ENCODE measurements around the gene RSPRY1. TPM values are rescaled to one million over a fixed set of nuclear protein-coding genes. Genes with fewer than 3 reads are reported as not detected.
A peak's percentile ranks its signal among the peaks of the same experiment; 100 is the strongest.
"Not testable (repeated sequence)": the region's sequence is repeated elsewhere in the genome, so short reads cannot be mapped to it uniquely, and the experiment has no call there.

RSPRY1 gene
- total RNA-seq, 1 donor from 2014 or later, result 14.0 TPM

DNA sequence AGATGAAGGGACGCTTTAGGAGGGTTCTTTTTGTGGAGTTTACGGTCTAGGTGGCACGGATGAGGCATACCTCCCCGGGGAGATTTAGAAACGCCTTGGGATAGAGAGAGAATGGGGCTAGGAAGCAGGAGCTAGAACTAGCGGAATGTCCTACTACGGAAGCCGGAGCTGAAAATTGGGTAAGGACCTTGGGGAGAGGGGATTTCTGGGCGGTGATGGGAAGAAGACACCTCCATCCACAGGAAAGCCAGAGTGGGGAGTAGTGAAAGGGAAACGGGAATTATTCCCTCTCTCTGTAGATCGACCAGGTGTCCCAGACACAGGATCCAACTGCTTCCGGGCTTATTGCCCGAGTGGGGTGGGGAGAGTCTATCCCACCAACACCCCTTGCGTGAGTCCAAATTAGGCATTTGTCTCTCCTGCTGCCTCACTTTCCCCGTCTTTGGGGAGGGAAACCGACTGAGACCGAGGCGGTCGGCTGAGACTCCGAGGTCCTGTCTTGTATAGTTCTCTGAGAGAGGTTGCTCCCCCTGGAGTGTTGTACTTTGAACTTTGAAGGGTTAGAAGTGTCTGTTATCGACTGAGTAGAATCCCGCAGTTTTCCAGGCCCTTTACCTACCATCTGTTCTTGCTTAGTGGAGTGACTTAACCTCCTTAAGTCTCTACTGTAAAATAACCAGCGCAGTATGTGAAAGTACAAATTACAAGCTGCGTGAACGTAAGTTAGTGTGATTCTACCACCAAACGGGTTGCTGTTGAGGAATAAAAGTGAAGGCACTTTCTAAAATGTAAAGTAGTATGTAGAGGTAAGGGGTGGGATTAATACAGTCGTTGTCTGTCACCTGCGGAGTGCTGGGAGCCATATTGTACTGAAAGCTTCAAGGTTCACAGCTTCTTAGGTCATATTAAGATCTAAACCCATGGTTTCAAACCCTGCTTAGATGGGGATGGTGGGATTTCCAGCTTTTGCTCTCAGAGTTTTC is 1.0 kb downstream of the RSPRY1 start:
- TF ChIP-seq, protein P1, sequence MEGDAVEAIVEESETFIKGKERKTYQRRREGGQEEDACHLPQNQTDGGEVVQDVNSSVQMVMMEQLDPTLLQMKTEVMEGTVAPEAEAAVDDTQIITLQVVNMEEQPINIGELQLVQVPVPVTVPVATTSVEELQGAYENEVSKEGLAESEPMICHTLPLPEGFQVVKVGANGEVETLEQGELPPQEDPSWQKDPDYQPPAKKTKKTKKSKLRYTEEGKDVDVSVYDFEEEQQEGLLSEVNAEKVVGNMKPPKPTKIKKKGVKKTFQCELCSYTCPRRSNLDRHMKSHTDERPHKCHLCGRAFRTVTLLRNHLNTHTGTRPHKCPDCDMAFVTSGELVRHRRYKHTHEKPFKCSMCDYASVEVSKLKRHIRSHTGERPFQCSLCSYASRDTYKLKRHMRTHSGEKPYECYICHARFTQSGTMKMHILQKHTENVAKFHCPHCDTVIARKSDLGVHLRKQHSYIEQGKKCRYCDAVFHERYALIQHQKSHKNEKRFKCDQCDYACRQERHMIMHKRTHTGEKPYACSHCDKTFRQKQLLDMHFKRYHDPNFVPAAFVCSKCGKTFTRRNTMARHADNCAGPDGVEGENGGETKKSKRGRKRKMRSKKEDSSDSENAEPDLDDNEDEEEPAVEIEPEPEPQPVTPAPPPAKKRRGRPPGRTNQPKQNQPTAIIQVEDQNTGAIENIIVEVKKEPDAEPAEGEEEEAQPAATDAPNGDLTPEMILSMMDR (IDR thresholded peaks at IDR 0.05; ENCODE audit: borderline replicate concordance), result no peak
- Histone ChIP-seq H3K27ac (replicated peaks) (peak overlapping the region; percentile 95), H3K4me3 (peak overlapping the region; percentile 97), H3K36me3 (no peaks in the 10 kb centered on the region), H3K27me3 (ENCODE audit: low read depth) (no peaks in the 10 kb centered on the region), H3K4me1 (peaks cover 73% of the 10 kb centered on the region), H3K9me3 (replicated peaks) (no peaks in the 10 kb centered on the region)
- intact Hi-C loops (cut with micrococcal nuclease), result no loop called here
- DNase-seq, result no peak

DNA sequence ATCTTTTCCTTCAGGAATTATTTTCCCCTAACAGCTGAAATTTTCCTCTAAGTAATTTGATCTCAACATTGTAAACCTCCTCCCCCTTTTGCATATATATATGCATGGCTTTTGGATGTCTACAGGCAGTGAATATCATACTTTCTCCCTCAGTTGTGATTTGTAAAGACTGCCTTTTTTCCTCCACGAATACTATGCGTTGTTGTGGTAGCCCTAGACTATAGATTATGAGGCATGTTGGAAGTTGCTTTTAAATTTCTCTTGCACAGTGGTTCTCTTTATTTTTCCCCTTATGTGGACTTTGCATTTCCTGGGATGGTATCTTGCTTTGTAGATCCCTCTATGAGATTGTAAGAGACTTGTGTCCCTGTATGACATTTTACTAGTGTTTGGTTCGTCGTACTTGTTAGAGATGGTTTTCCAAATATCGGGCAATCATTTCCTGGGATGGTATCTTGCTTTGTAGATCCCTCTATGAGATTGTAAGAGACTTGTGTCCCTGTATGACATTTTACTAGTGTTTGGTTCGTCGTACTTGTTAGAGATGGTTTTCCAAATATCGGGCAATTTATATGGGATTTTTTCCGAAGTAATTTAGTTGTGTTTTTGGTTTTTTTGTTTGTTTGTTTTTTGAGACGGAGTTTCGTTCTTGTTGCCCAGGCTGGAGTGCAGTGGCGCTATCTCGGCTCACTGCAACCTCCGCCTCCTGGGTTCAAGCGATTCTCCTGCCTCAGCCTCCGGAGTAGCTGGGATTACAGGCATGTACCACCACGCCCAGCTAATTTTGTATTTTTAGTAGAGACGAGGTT is 2.0 kb downstream of the RSPRY1 start:
- Histone ChIP-seq H3K27ac (replicated peaks) (peak overlapping the region; percentile 95), H3K4me1 (peaks cover 82% of the 10 kb centered on the region), H3K4me3 (peak overlapping the region; percentile 97)
- H3K27me3 ChIP-seq (ENCODE audit: low read depth); H3K36me3 ChIP-seq; intact Hi-C loops (cut with micrococcal nuclease); DNase-seq; H3K9me3 ChIP-seq (replicated peaks): not testable (repeated sequence)

DNA sequence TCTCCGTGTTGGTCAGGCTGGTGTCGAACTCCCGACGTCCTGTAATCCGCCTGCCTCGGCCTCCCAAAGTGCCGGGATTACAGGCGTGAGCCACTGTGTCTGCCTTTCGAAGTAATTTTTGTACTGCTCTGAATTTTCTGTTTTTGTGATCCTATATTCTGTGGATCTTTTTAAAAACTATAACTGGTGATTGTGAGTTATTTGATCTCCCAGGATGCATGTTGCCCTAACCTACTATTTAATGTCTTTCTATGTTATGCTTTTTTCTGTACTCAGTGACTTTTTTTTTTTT is 2.5 kb downstream of the RSPRY1 start:
- H3K4me3 ChIP-seq, result no peak overlapping the region

DNA sequence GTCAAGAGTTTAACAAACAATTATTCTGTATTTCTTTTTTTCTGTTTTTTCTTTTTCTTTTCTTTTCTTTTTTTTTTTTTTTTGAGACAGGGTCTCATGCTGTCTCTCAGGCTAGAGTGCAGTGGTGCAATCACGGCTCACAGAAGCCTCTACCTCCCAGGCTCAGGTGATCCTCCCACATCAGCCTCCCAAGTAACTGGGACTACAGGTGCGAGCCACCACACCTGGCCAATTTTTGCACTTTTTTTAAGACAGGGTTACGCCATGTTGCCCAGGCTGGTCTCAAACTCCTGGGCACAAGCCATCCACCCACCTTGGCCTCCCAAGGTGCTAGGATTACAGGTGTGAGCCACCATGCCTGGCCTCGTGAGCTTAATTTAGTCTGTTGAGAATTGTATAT is 3.4 kb downstream of the RSPRY1 start:
- intact Hi-C loops (cut with micrococcal nuclease); H3K27ac ChIP-seq (replicated peaks); H3K4me3 ChIP-seq; DNase-seq; H3K36me3 ChIP-seq; H3K27me3 ChIP-seq (ENCODE audit: low read depth); H3K9me3 ChIP-seq (replicated peaks): not testable (repeated sequence)
- peaks cover 82% of the 10 kb centered on the region for H3K4me1 ChIP-seq

More for the DNA sequence above, 2.5 kb downstream of the RSPRY1 start:
- no peak for DNase-seq
- Histone ChIP-seq H3K27ac (replicated peaks) (no peak overlapping the region), H3K27me3 (ENCODE audit: low read depth) (no peaks in the 10 kb centered on the region), H3K4me1 (peaks cover 82% of the 10 kb centered on the region), H3K9me3 (replicated peaks) (no peaks in the 10 kb centered on the region), H3K36me3 (no peaks in the 10 kb centered on the region)
- TF ChIP-seq, protein P1 (IDR thresholded peaks at IDR 0.05; ENCODE audit: borderline replicate concordance), result no peak
- intact Hi-C loops (cut with micrococcal nuclease), result no loop called here

DNA sequence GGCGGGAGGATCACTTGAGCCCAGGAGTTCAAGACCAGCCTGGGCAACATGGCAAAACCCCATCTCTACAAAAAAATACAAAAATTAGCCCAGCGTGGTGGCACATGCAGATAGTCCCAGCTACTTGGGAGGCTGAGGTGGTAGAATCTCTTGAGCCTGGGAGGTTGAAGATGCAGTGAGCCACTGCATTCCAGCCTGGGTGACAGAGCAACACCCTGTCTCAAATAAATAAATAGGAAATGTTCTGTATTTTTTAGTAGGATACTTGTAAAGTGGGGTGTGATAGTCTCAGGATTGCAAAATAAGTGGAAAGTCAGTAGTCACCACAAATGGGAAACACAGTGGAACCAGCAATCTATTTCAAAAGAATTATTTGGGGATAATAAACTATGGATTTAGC is 4.0 kb downstream of the RSPRY1 start:
- DNase-seq, result no peak
- Histone ChIP-seq H3K4me1 (peaks cover 80% of the 10 kb centered on the region), H3K36me3 (no peaks in the 10 kb centered on the region), H3K27ac (replicated peaks) (no peak overlapping the region), H3K4me3 (no peak overlapping the region), H3K27me3 (ENCODE audit: low read depth) (no peaks in the 10 kb centered on the region), H3K9me3 (replicated peaks) (no peaks in the 10 kb centered on the region)
- intact Hi-C loops (cut with micrococcal nuclease), result no loop called here
- TF ChIP-seq, protein P1 (IDR thresholded peaks at IDR 0.05; ENCODE audit: borderline replicate concordance), result no peak

DNA sequence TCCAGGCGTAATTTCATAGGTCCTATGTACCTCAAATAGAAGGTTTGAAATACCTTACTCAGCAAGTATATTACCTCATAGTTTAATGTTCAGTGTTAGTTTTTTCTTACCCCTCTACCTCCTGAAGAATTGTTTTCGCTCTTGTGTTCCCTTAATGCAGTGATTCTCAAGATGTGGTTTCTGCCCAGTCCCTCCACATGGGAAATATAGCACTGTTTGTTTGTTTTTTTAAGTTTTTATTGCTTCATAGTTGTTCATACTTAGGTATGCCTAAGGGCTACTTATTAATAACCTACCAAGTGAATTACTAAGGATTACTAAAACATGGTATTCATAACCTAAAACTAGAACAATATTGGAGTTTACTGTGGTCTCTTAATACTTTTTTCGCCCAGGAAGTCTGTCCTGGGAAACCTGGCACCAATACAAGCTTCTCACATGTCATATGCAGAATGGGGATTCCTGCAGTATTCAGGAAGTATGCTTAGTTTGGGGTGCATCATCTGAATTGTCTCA is 5.0 kb downstream of the RSPRY1 start:
- TF ChIP-seq, protein P1 (IDR thresholded peaks at IDR 0.05; ENCODE audit: borderline replicate concordance), result no peak
- DNase-seq, result no peak
- intact Hi-C loops (cut with micrococcal nuclease), result no loop called here
- no peak overlapping the region for H3K27ac ChIP-seq (replicated peaks)
- peaks cover 78% of the 10 kb centered on the region for H3K4me1 ChIP-seq
- no peaks in the 10 kb centered on the region for H3K9me3 ChIP-seq (replicated peaks)
- H3K27me3 ChIP-seq (ENCODE audit: low read depth), result no peaks in the 10 kb centered on the region
- no peak overlapping the region for H3K4me3 ChIP-seq
- no peaks in the 10 kb centered on the region for H3K36me3 ChIP-seq

Data from left ventricle myocardium inferior (tissue), 1 donor.